Endodermal cell (in vitro differentiated cells): ENCODE measurements around the gene SPAG6. TPM values are rescaled to one million over a fixed set of nuclear protein-coding genes. Genes with fewer than 3 reads are reported as not detected.
A peak's percentile ranks its signal among the peaks of the same experiment; 100 is the strongest.

ENCODE experiments used
- DNase-seq: peaks from one replicate; pipeline ENCODE4 v3.0.0-alpha.2; 2017
- H3K27ac ChIP-seq: 2 replicates; pipeline ENCODE4 v1.5.1; 2013; ENCODE audit warnings: mild to moderate bottlenecking, low read depth, low read length, moderate library complexity
- H3K27me3 ChIP-seq: 2 replicates; pipeline ENCODE4 v1.6.1; 2013; ENCODE audit warnings: mild to moderate bottlenecking, low read length, moderate library complexity; ENCODE audit not compliant: insufficient read depth, control insufficient read depth, poor library complexity, severe bottlenecking
- H3K36me3 ChIP-seq: 2 replicates; pipeline ENCODE4 v1.7.0; 2013; ENCODE audit warnings: mild to moderate bottlenecking, low read length, moderate library complexity; ENCODE audit not compliant: control insufficient read depth, insufficient read depth
- H3K4me1 ChIP-seq: one replicate; pipeline ENCODE4 v1.7.0; 2013; ENCODE audit warnings: low read length; ENCODE audit not compliant: control insufficient read depth, insufficient read depth
- H3K4me3 ChIP-seq: 2 replicates; pipeline ENCODE4 v1.5.1; 2013; ENCODE audit warnings: mild to moderate bottlenecking, low read length, moderate library complexity
- H3K9ac ChIP-seq: 2 replicates; pipeline ENCODE4 v1.6.1; 2013; ENCODE audit warnings: mild to moderate bottlenecking, low read length, moderate library complexity; ENCODE audit not compliant: poor library complexity, severe bottlenecking; ENCODE audit errors: extremely low read depth
- H3K9me3 ChIP-seq: 2 replicates; pipeline ENCODE4 v1.6.1; 2013; ENCODE audit warnings: mild to moderate bottlenecking, low read length, moderate library complexity; ENCODE audit not compliant: control insufficient read depth
- H3K27ac Mint-ChIP-seq: 2 replicates; pipeline ENCODE4 v1.8.0; 2020; ENCODE audit warnings: mixed read lengths
- H3K27me3 Mint-ChIP-seq: 2 replicates; pipeline ENCODE4 v1.8.0; 2021; ENCODE audit warnings: mild to moderate bottlenecking, mixed read lengths; ENCODE audit not compliant: insufficient read depth
- H3K36me3 Mint-ChIP-seq: 2 replicates; pipeline ENCODE4 v1.8.0; 2020; ENCODE audit warnings: low read depth, mixed read lengths
- H3K4me1 Mint-ChIP-seq: 2 replicates; pipeline ENCODE4 v1.8.0; 2020; ENCODE audit warnings: mixed read lengths
- H3K4me3 Mint-ChIP-seq: 2 replicates; pipeline ENCODE4 v1.8.0; 2020; ENCODE audit warnings: mild to moderate bottlenecking, moderate library complexity, mixed read lengths
- H3K9me3 Mint-ChIP-seq: 2 replicates; pipeline ENCODE4 v1.8.0; 2020; ENCODE audit warnings: mild to moderate bottlenecking, mixed read lengths
- CTCF ChIP-seq: fragments of 200-600 bp; sonication (generic); conservative IDR thresholded peaks from 2 replicates; pipeline ENCODE4 v1.5.0; 2021; ENCODE audit warnings: antibody characterized with exemption, mild to moderate bottlenecking
- WGBS, 2 experiments: methylation state at CpG; one replicate each; pipeline versions ENCODE4 v1.1.5 to v1.1.7; 2013; ENCODE audit warnings: missing lambda C conversion rate in 2 of 2, mixed read lengths in 1 of 2; ENCODE audit not compliant: insufficient coverage in 1 of 2, insufficient read length in 1 of 2; 5-methylcytosine and 5-hydroxymethylcytosine counted together
- total RNA-seq, 2 donors: library from RNA; stranded (reverse); fragmentation: NEBNext Ultra II Directional in 1 of 2; extraction: Animal tissue kit (Norgen Biotek cat#: 25700) in 1 of 2; gene quantifications; 2 replicates in 1 of 2; 3 replicates in 1 of 2; pipeline ENCODE4 v1.2.1, GENCODE V29; 2021

The SPAG6 gene
- total RNA-seq, 2 donors from 2014 or later = 1.1 to 2.1 TPM

- no peaks in the 10 kb centered on the region for H3K36me3 ChIP-seq
- H3K9me3 ChIP-seq = no peaks in the 10 kb centered on the region
- Mint-ChIP-seq H3K4me3 (no peak overlapping the region), H3K27ac (no peak overlapping the region), H3K4me1 (no peaks in the 10 kb centered on the region), H3K9me3 (peaks cover 9% of the 10 kb centered on the region), H3K27me3 (peaks cover 4% of the 10 kb centered on the region), H3K36me3 (no peaks in the 10 kb centered on the region)
- H3K27ac ChIP-seq = no peak overlapping the region
- no peaks in the 10 kb centered on the region for H3K27me3 ChIP-seq
- H3K4me3 ChIP-seq = no peak overlapping the region
- DNase-seq = no peak
- TF ChIP-seq CTCF = no peak
- H3K4me1 ChIP-seq = no peaks in the 10 kb centered on the region
- 91 to 100% methylated on average over 1 to 7 of the region's 7 CpGs for WGBS, 2 experiments
- no peak overlapping the region for H3K9ac ChIP-seq
Measured at GRCh38 chr10:22451346-22451745, 106.0 kb downstream of the SPAG6 start.

DNA sequence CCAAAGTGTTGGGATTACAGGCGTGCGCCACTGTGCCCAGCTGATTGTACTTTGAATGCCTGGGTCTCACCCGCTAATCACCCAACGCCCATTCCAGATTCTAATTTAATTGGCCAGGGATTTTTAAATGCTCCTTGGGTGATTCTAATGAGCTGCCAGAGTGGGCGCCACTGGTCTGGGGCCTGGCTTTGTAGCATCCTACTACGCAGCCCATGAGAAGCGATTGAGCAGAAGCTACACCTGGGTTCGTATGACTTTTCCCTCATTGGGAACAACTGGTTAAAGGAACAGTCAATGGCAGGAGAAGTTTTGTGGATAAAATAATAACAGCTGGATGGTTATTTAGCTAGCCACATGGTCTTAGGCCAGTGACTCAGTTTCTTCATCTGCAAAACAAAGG lies 108.0 kb downstream of the SPAG6 start:
- Histone ChIP-seq H3K9ac (no peak overlapping the region), H3K4me3 (no peak overlapping the region), H3K4me1 (no peaks in the 10 kb centered on the region), H3K27me3 (no peaks in the 10 kb centered on the region), H3K27ac (no peak overlapping the region), H3K36me3 (no peaks in the 10 kb centered on the region), H3K9me3 (no peaks in the 10 kb centered on the region)
- peaks cover 9% of the 10 kb centered on the region for H3K9me3 Mint-ChIP-seq
- TF ChIP-seq CTCF = peak; percentile 38
- H3K4me3 Mint-ChIP-seq = no peak overlapping the region
- no peaks in the 10 kb centered on the region for H3K36me3 Mint-ChIP-seq
- H3K27me3 Mint-ChIP-seq = peaks cover 4% of the 10 kb centered on the region
- DNase-seq = no peak
- H3K4me1 Mint-ChIP-seq = no peaks in the 10 kb centered on the region
- WGBS, 2 experiments = 89 to 96% methylated on average over 7 to 8 of the region's 8 CpGs
- no peak overlapping the region for H3K27ac Mint-ChIP-seq

- peaks cover 9% of the 10 kb centered on the region for H3K9me3 Mint-ChIP-seq
- no peak for TF ChIP-seq CTCF
- H3K4me3 ChIP-seq = no peak overlapping the region
- no peaks in the 10 kb centered on the region for H3K27me3 Mint-ChIP-seq
- no peaks in the 10 kb centered on the region for H3K36me3 Mint-ChIP-seq
- peak overlapping the region; percentile 62 for H3K27ac ChIP-seq
- no peak overlapping the region for H3K9ac ChIP-seq
- 77 to 90% methylated on average over 10 of the region's 10 CpGs for WGBS, 2 experiments
- DNase-seq = no peak
- H3K9me3 ChIP-seq = no peaks in the 10 kb centered on the region
- H3K4me1 ChIP-seq = no peaks in the 10 kb centered on the region
- H3K27me3 ChIP-seq = no peaks in the 10 kb centered on the region
- no peak overlapping the region for H3K4me3 Mint-ChIP-seq
- no peak overlapping the region for H3K27ac Mint-ChIP-seq
- no peaks in the 10 kb centered on the region for H3K4me1 Mint-ChIP-seq
- no peaks in the 10 kb centered on the region for H3K36me3 ChIP-seq
Measured at GRCh38 chr10:22453948-22454591, 108.8 kb downstream of the SPAG6 start.
